Epithelial cell of prostate (primary cell): ENCODE results near the gene ANKRD11.
"Not testable (repeated sequence)": the region's sequence is repeated elsewhere in the genome, so short reads cannot be mapped to it uniquely, and the experiment has no call there.

Experiments used
- DNase-seq: peaks from one replicate; pipeline ENCODE4 v3.0.0-alpha.2; 2011; ENCODE audit warnings: low read depth, low spot score
- H3K27ac ChIP-seq: fragments of 450-650 bp; 2 replicates; pipeline ENCODE4 v1.5.1; 2017; ENCODE audit warnings: mild to moderate bottlenecking

ANKRD11 gene

GRCh38 chr16:89482150-89482816 lies 8.1 kb downstream of the ANKRD11 start:
- H3K27ac ChIP-seq: peak overlapping the region; percentile 30
- no peak for DNase-seq

GRCh38 chr16:89481356-89481955 lies 8.9 kb downstream of the ANKRD11 start:
- no peak for DNase-seq

GRCh38 chr16:89478576-89479221 lies 11.7 kb downstream of the ANKRD11 start:
- DNase-seq: no peak
- peak overlapping the region; percentile 78 for H3K27ac ChIP-seq

More at GRCh38 chr16:89481356-89481955, 8.9 kb downstream of the ANKRD11 start:
- peak overlapping the region; percentile 30 for H3K27ac ChIP-seq

- DNase-seq: no peak
- peak overlapping the region; percentile 78 for H3K27ac ChIP-seq
These were observed 13.5 kb downstream of the ANKRD11 start for GRCh38 chr16:89476811-89477261.

GRCh38 chr16:89476379-89476778 lies 14.0 kb downstream of the ANKRD11 start:
- DNase-seq: peak; percentile 91
- H3K27ac ChIP-seq: peak overlapping the region; percentile 78

GRCh38 chr16:89475144-89475543 lies 15.2 kb downstream of the ANKRD11 start:
- peak overlapping the region; percentile 78 for H3K27ac ChIP-seq
- DNase-seq: no peak

GRCh38 chr16:89473791-89474414 lies 16.5 kb downstream of the ANKRD11 start:
- DNase-seq: no peak
- H3K27ac ChIP-seq: peak overlapping the region; percentile 49

GRCh38 chr16:89473136-89473712 lies 17.1 kb downstream of the ANKRD11 start:
- peak overlapping the region; percentile 49 for H3K27ac ChIP-seq
- no peak for DNase-seq

- H3K27ac ChIP-seq: peak overlapping the region; percentile 49
- no peak for DNase-seq
These were observed 17.7 kb downstream of the ANKRD11 start for GRCh38 chr16:89472711-89473075.

GRCh38 chr16:89467382-89467781 lies 23.0 kb downstream of the ANKRD11 start:
- DNase-seq: no peak
- H3K27ac ChIP-seq: no peak overlapping the region

- no peak overlapping the region for H3K27ac ChIP-seq
- no peak for DNase-seq
These were observed 23.4 kb downstream of the ANKRD11 start for GRCh38 chr16:89466920-89467319.

GRCh38 chr16:89463312-89463711 lies 27.0 kb downstream of the ANKRD11 start:
- DNase-seq, H3K27ac ChIP-seq: not testable (repeated sequence)

- not testable (repeated sequence) for H3K27ac ChIP-seq, DNase-seq
These were observed 27.7 kb downstream of the ANKRD11 start for GRCh38 chr16:89462639-89463038.

GRCh38 chr16:89461890-89462289 lies 28.5 kb downstream of the ANKRD11 start:
- not testable (repeated sequence) for H3K27ac ChIP-seq, DNase-seq

- peak overlapping the region; percentile 82 for H3K27ac ChIP-seq
- DNase-seq: no peak
These were observed 29.8 kb downstream of the ANKRD11 start for GRCh38 chr16:89460556-89460955.

GRCh38 chr16:89458967-89459366 lies 31.4 kb downstream of the ANKRD11 start:
- no peak for DNase-seq
- H3K27ac ChIP-seq: peak overlapping the region; percentile 82

- DNase-seq: no peak
- H3K27ac ChIP-seq: peak overlapping the region; percentile 82
These were observed 31.8 kb downstream of the ANKRD11 start for GRCh38 chr16:89458551-89458950.

GRCh38 chr16:89456419-89456959 lies 33.9 kb downstream of the ANKRD11 start:
- H3K27ac ChIP-seq: no peak overlapping the region
- no peak for DNase-seq

- no peak for DNase-seq
- H3K27ac ChIP-seq: no peak overlapping the region
These were observed 34.7 kb downstream of the ANKRD11 start for GRCh38 chr16:89455692-89456091.

- H3K27ac ChIP-seq: no peak overlapping the region
- DNase-seq: no peak
These were observed 35.2 kb downstream of the ANKRD11 start for GRCh38 chr16:89455178-89455577.
